GM18517 (cell line): ENCODE results near the gene ING5.
A peak's percentile ranks its signal among the peaks of the same experiment; 100 is the strongest.
"Not testable (repeated sequence)": the region's sequence is repeated elsewhere in the genome, so short reads cannot be mapped to it uniquely, and the experiment has no call there.

ENCODE experiments used
- ATAC-seq: cut with Tn5 transposase; IDR thresholded peaks from one replicate; pipeline ENCODE4 v1.9.1; 2021; ENCODE audit warnings: mild to moderate bottlenecking, moderate library complexity; ENCODE audit not compliant: unreplicated experiment

ING5 gene

DNA sequence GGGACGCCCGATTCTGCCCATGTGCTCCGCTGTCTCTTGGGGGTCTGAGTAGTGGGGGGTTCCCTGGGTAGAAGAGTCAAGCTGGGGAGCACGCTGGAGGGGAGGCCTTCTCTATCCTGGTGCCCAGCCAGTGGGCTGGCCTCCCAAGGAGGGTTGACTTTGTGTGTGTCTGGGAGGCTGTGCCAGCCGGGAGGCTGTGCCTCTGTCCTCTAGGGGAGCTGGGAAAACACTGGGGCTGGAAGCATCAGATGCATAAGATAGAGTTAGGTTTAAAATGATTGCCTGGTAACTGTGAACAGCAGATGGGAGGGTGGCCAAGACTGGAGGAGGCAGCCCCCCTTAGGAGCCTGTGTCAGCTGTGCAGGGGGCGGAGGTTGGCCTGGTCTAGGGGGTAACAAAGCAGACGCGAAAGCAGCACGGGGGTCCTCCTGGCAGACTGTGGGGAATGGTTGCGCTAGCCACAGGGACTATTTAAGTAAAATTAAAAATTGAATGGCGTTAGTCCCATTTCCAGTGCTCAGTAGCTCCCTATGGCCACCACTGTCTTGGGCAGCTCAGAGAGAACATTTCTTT lies 1.3 kb downstream of the ING5 start:
- ATAC-seq: peak; percentile 0

- ATAC-seq: no peak
Measured at GRCh38 chr2:241706537-241706936, 4.7 kb downstream of the ING5 start.

- no peak for ATAC-seq
Measured at GRCh38 chr2:241708879-241709278, 7.0 kb downstream of the ING5 start.

- ATAC-seq: no peak
Measured at GRCh38 chr2:241719093-241719492, 17.3 kb downstream of the ING5 start.

GRCh38 chr2:241720099-241720498 lies 18.3 kb downstream of the ING5 start:
- ATAC-seq: no peak

- ATAC-seq: no peak
Measured at GRCh38 chr2:241720560-241720959, 18.7 kb downstream of the ING5 start.

DNA sequence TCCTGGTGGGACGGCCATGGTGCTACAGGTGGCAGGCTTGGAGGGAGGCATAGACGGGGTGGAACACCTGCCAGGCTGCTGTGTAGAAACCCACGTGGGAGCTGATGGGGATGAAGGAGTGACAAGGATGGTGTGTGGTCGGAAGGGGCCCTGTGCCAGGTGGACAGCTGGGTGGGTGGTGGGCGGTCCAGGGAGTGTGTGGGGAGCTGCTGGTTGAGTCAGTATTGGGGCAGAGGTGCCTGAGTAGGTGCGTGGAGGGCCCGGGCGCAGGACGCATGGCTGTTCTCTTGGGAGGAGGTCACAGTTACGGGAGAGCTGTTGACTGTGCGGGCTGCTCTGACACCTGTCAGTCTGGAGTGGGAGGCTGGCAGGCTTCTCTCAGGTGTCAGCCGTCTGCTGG lies 20.0 kb downstream of the ING5 start:
- ATAC-seq: no peak

DNA sequence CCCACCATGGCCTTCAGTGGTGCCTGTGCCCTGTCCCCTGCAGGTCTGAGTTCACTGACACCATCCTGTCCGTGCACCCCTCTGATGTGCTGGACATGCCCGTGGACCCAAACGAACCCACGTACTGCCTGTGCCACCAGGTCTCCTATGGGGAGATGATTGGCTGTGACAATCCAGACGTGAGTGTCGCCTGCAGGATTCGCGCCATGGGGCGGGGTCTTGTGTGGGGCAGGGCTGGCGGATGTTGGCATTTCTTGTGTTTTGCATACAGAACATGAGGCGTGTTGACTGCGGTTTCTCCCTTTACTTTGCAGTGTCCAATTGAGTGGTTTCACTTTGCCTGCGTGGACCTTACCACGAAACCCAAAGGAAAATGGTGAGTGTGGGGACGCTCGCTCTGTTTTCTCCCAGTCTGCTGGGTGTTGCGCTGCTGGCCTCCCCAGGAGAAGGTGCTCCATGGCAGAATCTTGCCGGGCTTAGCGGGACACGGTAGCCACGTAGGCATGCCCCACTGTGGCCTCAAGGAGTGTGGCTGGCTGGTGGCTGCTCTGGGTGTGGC lies 21.1 kb downstream of the ING5 start:
- no peak for ATAC-seq

DNA sequence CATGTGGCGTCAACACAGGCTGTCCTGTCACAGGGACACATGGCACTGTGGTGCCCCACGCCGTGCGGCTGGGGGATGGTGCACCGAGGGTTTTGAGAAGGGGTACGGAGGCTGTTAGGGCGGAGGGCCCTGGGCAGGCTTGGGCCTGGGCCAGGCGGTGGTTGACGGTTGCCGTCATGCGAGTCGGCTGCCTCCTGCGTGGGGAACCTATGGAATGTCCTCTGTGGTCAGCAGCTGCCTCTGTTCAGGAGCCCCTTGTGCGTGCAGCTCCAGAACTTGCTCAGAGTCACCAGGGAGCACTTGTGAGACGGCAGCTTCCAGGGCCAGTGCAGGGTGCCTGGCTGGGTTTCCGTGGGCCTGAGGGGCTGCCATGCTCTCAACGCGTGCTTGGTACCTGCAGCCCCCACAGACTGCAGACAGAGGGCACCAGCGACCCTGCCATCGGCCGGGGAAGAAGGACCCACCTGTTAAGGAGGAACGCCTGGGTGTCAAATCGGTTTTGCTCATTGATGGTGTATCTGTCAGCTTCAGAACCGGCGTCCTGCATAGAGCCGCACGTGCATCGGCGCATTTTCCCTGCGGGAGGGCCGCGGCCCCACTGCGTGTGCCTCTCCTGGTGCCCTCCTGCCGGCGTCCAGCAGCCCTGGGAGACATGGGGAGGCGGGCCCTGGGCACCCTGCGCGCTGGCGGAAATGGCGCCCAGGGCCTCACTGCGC lies 22.6 kb downstream of the ING5 start:
- ATAC-seq: no peak

DNA sequence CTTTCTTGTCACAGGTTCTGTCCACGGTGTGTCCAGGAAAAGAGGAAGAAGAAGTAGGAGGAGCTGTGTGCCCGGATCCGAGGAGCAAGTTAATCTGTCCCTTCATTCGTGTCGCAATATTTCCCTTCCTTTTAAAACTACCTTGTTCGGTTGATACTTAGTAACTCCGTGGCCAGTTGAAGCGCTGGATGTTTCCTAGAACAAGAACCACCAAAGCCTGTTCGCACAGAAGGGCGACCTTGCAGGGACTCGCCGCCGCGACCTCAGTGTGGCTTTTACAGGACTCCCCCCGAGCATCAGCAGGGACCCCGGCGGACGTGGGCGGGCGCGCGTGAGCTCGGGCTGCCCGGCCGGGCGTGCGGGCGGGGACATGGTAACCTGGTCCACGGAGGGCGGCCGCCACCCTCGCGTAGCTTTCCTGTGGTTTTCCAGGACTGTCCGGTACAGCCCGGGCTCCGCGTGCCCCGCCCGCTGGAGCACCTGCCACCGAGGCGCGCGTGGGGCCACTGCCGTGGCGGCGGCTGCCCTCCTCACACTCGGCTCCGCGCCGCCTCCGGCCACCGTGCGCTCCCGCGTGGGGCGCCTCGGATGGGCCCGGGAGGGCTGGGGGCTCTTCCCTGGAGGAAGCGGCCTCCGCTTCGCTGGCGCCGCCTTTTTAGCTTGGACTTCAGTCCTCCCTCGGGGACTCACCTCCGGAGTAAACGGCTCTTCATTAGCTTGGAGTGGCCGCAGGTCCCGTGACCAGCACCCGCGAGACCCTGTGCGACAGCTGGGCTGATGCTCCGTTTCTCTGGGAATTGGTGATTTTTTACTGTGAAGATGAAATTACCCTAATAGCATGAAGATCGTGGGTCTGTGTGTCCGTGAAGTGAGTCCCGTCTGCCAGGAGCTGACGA lies 23.4 kb downstream of the ING5 start:
- no peak for ATAC-seq

DNA sequence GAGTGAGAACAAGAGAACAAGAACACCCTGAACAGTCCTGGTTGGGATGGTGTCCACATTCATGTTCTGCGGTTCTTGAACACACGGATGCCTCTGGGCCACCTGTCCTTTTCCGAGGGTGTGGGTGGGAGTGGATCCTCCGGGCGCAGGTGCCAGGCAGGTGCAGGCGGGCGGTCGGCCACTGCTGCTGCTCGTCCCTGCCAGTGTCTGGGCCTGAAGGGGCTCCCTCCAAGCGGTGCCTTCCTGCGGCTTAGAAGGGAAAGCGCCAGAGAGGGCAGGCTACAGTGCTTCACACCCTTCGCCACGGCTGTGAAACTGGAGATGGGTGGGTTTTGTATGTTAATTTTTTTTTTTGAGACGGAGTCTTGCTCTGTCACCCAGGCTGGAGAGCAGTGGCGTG lies 24.6 kb downstream of the ING5 start:
- no peak for ATAC-seq

DNA sequence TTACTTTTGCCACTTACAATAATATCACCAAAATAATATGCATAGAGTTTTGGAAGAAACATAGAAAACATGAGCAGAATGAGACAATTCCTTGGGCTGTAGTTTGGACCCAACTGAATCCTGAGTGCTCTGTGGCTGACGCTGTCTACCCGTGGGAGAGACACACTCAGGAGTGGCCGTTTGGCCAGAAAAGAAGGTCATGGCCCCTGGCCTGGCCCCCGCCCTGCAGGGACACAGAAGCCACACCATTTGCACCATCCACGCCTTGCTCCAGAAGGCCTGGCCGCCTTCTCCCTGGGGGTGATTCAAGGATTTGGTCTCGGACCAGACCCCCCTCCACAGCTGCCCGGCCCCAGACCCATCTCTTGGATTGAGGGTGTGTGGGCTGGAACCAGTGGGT lies 26.2 kb downstream of the ING5 start:
- no peak for ATAC-seq

GRCh38 chr2:241728627-241729026 lies 26.8 kb downstream of the ING5 start:
- no peak for ATAC-seq

- no peak for ATAC-seq
Measured at GRCh38 chr2:241729868-241730267, 28.0 kb downstream of the ING5 start.

GRCh38 chr2:241730671-241731293 lies 28.9 kb downstream of the ING5 start:
- no peak for ATAC-seq

DNA sequence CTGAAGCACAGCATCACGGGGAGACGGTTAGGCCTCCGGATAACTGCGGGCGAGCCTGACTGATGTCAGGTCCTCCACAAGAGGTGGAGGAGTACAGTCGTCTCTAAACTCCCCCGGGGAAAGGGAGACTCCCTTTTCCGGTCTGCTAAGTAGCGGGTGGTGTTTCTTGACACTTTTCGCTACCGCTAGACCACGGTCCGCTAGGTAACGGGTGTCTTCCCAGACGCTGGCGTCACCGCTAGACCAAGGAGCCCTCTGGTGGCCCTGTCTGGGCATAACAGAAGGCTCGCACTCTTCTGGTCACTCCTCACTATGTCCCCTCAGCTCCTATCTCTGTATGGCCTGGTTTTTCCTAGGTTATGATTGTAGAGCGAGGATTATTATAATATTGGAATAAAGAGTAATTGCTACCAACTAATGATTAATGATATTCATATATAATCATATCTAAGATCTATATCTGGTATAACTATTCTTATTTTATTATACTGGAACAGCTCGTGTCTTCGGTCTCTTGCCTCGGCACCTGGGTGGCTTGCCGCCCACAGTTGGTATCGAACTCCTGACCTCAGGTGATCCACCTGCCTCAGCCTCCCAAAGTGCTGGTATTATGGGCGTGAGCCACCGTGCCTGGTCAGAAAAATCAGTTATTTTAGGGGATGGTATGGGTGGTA lies 30.8 kb downstream of the ING5 start:
- ATAC-seq: not testable (repeated sequence)

- no peak for ATAC-seq
Measured at GRCh38 chr2:241733391-241734207, 31.8 kb downstream of the ING5 start.

- peak; percentile 25 for ATAC-seq
Measured at GRCh38 chr2:241734208-241734466, 32.3 kb downstream of the ING5 start.

DNA sequence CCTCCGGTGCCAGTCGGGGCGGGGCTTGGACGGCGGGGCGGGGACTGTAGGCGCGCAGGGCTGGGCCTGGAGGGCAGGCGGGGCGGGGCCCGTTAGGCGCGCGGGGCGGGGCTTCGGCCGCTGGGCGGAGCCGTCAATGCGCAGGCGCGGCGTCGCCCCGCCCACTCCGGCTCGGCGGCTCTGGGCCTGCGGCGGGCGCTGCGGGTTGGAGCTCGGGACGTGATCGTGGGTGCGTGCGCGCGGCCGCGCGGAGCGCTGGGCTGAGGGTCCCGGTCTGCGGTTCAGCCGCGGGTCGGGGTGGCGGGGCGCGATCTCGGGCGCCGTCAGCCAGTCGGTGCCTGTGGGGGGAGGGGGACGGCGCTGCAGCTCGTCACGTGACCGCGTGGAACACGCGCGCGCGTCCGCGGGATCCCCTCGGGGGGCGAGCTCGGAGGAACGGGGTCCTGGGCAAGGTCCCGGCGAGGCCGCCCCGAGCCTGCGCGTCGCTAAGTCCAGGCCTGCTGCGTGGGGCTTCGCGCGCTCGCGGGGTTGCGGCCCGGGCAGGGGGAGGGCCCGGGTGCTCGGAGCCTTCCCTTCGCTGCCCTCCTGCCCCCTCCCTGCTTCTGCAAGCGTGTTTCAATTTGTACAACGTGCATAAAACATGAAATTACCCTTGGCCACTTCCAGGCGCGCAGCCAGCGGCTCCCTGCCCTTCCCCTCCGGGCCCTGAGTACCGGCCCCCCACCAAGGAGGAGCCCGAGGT lies 32.8 kb downstream of the ING5 start, which contains the start of gene D2HGDH:
TSS of gene D2HGDH (plus strand) at position 164 of the 742 bp plus-strand sequence. CDS start 595 bp downstream, outside the sequence.
- ATAC-seq: peak; percentile 54
